Measurements from ENCODE around the gene ALAS1. TPM values are rescaled to one million over a fixed set of nuclear protein-coding genes. Genes with fewer than 3 reads are reported as not detected.
"Not testable (repeated sequence)": the region's sequence is repeated elsewhere in the genome, so short reads cannot be mapped to it uniquely, and the experiment has no call there.

ALAS1 gene
- total RNA-seq = 10 to 100 TPM; 30.0 to 50.8 (median 35.8) TPM

GRCh38 chr3:52197842-52198625 is at the start of gene ALAS1:
Gene ALAS1 (plus strand): TSS chr3:52198160. CDS start chr3:52199242, 1,082 bp downstream.
- peak; percentile 93 for ATAC-seq
- Histone ChIP-seq H3K4me1 (peaks cover 0 to 85% (median 22%) of the 10 kb centered on the region in 3 donors), H3K27me3 (no peaks in the 10 kb centered on the region), H3K36me3 (peaks cover 0 to 35% of the 10 kb centered on the region in 2 donors), H3K27ac (peak within 1 kb of the TSS; percentile 66 to 88 (median 80)), H3K9me3 (no peaks in the 10 kb centered on the region), H3K4me3 (peak within 1 kb of the TSS; percentile 82 to 96)
- WGBS, 2 donors (ENCODE audit: low coverage in 1 of 2) = 0% methylated on average over 18 to 28 of the region's 71 CpGs
- TF ChIP-seq POLR2A (IDR thresholded peaks at IDR 0.05) (peak; percentile 71 to 78), CTCF (IDR thresholded peaks at IDR 0.05) (peak in 3 of 4 experiments; percentile 34 to 57 (median 49)), EP300 (IDR thresholded peaks at IDR 0.05) (no peak), POLR2AphosphoS5 (IDR thresholded peaks at IDR 0.05) (peak; percentile 61)

- peaks cover 0 to 14% (median 8%) of the 10 kb centered on the region in 3 donors for H3K4me1 ChIP-seq
- WGBS, 2 donors (ENCODE audit: low coverage in 1 of 2) = 100% methylated on average over 1 of the region's 8 CpGs; no CpG with 5 or more reads in 1 of the 2 donors
- H3K9me3 ChIP-seq = no peaks in the 10 kb centered on the region
- no peaks in the 10 kb centered on the region for H3K27me3 ChIP-seq
- ATAC-seq = no peak
- H3K36me3 ChIP-seq = peaks cover 0 to 6% of the 10 kb centered on the region in 2 donors
- no peak overlapping the region for H3K4me3 ChIP-seq
- H3K27ac ChIP-seq = no peak overlapping the region
- TF ChIP-seq POLR2A (IDR thresholded peaks at IDR 0.05) = no peak
- no peak for TF ChIP-seq EP300 (IDR thresholded peaks at IDR 0.05)
- TF ChIP-seq POLR2AphosphoS5 (IDR thresholded peaks at IDR 0.05) = no peak
- no peak for TF ChIP-seq CTCF (IDR thresholded peaks at IDR 0.05)
Observed at GRCh38 chr3:52149021-52149420, 48.9 kb upstream of the ALAS1 start.

- Histone ChIP-seq H3K4me3 (no peak overlapping the region), H3K27me3 (no peaks in the 10 kb centered on the region), H3K27ac (no peak overlapping the region), H3K36me3 (peaks cover 0 to 6% of the 10 kb centered on the region in 2 donors), H3K9me3 (no peaks in the 10 kb centered on the region), H3K4me1 (peaks cover 0 to 12% (median 9%) of the 10 kb centered on the region in 3 donors)
- no CpG with 5 or more reads among the region's 11 CpGs for WGBS, 2 donors (ENCODE audit: low coverage in 1 of 2)
- TF ChIP-seq POLR2A (IDR thresholded peaks at IDR 0.05) (no peak), CTCF (IDR thresholded peaks at IDR 0.05) (no peak)
- ATAC-seq = no peak
Observed at GRCh38 chr3:52149726-52150125, 48.2 kb upstream of the ALAS1 start.

GRCh38 chr3:52150357-52150756 is 47.6 kb upstream of the ALAS1 start:
- peaks cover 0 to 17% (median 9%) of the 10 kb centered on the region in 3 donors for H3K4me1 ChIP-seq
- H3K27ac ChIP-seq = no peak overlapping the region
- no peaks in the 10 kb centered on the region for H3K9me3 ChIP-seq
- no peaks in the 10 kb centered on the region for H3K27me3 ChIP-seq
- no peak overlapping the region for H3K4me3 ChIP-seq
- peaks cover 0 to 5% of the 10 kb centered on the region in 2 donors for H3K36me3 ChIP-seq
- no peak for ATAC-seq
- TF ChIP-seq POLR2A (IDR thresholded peaks at IDR 0.05) = no peak
- TF ChIP-seq POLR2AphosphoS5 (IDR thresholded peaks at IDR 0.05) = no peak
- no peak for TF ChIP-seq EP300 (IDR thresholded peaks at IDR 0.05)
- TF ChIP-seq CTCF (IDR thresholded peaks at IDR 0.05) = no peak
- 89% methylated on average over 3 of the region's 3 CpGs; no CpG with 5 or more reads in 1 of the 2 donors for WGBS, 2 donors (ENCODE audit: low coverage in 1 of 2)

GRCh38 chr3:52150860-52151259 is 47.1 kb upstream of the ALAS1 start:
- 86% methylated on average over 2 of the region's 4 CpGs; no CpG with 5 or more reads in 1 of the 2 donors for WGBS, 2 donors (ENCODE audit: low coverage in 1 of 2)
- no peak for TF ChIP-seq POLR2AphosphoS5 (IDR thresholded peaks at IDR 0.05)
- no peak for TF ChIP-seq CTCF (IDR thresholded peaks at IDR 0.05)
- no peak for TF ChIP-seq POLR2A (IDR thresholded peaks at IDR 0.05)
- no peak for TF ChIP-seq EP300 (IDR thresholded peaks at IDR 0.05)
- Histone ChIP-seq H3K36me3 (peaks cover 0 to under 1% of the 10 kb centered on the region in 2 donors), H3K4me1 (peaks cover 0 to 18% (median 9%) of the 10 kb centered on the region in 3 donors), H3K27me3 (no peaks in the 10 kb centered on the region), H3K4me3 (no peak overlapping the region), H3K9me3 (no peaks in the 10 kb centered on the region), H3K27ac (no peak overlapping the region)
- ATAC-seq = no peak

- ATAC-seq, H3K9me3 ChIP-seq: not testable (repeated sequence)
- WGBS, 2 donors (ENCODE audit: low coverage in 1 of 2) = 86 to 100% methylated on average over 1 to 3 of the region's 4 CpGs
Observed at GRCh38 chr3:52151991-52152390, 46.0 kb upstream of the ALAS1 start.

More at GRCh38 chr3:52151991-52152390, 46.0 kb upstream of the ALAS1 start:
- not testable (repeated sequence) for H3K4me3 ChIP-seq, H3K27me3 ChIP-seq, H3K27ac ChIP-seq, H3K36me3 ChIP-seq
- H3K4me1 ChIP-seq = peaks cover 0 to 18% (median 9%) of the 10 kb centered on the region in 3 donors

Measured in gastroesophageal sphincter (tissue), 4 donors.